Measurements from ENCODE around the gene PARVA.

PARVA gene

DNA sequence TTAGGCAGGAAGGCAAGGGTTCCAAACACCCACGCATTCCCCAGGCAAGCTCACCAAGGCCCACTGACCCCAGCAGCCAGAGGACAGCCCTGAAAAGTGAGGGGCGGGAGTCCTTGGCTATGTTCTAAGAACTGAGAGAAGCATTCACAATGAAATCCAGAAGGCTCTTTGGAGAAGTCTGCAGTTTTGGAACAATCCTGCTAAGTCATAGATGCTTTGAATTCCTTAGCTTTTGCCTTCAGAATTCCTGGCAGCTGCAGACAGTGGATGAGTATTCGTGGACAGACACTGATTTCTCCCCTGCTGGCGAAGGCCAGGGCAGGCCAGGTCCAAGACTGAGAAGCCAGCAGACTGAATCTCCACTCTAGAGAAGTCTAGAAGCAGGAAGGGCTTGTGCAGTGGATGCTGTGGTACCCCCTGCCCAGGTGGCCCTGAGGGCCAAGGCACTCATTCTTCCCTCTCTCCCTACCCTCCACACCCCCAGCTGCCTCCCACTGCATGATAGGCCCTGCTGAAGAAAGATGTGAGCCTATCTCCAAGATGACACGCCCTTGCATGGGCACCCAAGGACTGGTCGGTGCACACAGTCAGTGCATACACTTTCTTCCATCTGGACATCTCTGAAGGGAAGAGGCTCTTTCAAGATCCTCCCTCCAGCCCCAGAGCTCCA is 163.7 kb downstream of the PARVA start:
- TF ChIP-seq CREB1 (IDR thresholded peaks at IDR 0.05; ENCODE audit: low read depth) (no peak), EGR1 (IDR thresholded peaks at IDR 0.05) (0 out of 2 replicates have a peak, but pooled peaks have one; percentile 22), TEAD4 (IDR thresholded peaks at IDR 0.05) (0 out of 2 replicates have a peak, but pooled peaks have one; percentile 15)

DNA sequence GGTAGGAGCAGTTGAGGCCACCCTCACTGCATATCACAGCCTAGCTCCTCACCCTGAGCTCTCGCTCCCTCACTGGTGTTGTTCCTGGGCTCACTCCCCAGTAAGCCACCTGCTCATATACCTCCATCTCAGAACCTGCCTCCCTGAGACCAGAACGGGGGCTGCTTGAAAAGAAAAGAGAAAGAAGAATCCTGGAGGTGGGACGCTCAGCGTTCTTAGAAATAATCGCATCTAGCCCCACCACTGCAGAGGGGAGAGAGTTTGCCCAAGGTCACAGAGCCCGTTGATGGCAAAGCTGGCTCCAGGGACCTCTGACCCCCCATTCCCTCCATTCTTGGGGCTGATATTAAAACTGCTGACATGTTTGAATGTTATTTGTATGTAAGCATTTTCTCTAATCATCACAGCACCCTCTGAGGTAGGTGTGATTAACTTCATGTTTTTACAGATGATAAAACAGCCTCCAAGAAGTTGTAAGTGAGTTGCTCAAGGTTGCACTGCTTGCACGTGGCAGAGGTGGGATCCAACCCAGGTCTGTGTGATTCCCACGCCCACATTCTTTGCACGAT is 164.3 kb downstream of the PARVA start:
- TF ChIP-seq RAD21 (IDR thresholded peaks at IDR 0.05; ENCODE audit: low read depth) = no peak
- no peak for TF ChIP-seq FOXM1 (IDR thresholded peaks at IDR 0.05; ENCODE audit: borderline replicate concordance, low read depth)
- TF ChIP-seq, protein P1, sequence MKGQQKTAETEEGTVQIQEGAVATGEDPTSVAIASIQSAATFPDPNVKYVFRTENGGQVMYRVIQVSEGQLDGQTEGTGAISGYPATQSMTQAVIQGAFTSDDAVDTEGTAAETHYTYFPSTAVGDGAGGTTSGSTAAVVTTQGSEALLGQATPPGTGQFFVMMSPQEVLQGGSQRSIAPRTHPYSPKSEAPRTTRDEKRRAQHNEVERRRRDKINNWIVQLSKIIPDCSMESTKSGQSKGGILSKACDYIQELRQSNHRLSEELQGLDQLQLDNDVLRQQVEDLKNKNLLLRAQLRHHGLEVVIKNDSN (IDR thresholded peaks at IDR 0.05) = no peak

DNA sequence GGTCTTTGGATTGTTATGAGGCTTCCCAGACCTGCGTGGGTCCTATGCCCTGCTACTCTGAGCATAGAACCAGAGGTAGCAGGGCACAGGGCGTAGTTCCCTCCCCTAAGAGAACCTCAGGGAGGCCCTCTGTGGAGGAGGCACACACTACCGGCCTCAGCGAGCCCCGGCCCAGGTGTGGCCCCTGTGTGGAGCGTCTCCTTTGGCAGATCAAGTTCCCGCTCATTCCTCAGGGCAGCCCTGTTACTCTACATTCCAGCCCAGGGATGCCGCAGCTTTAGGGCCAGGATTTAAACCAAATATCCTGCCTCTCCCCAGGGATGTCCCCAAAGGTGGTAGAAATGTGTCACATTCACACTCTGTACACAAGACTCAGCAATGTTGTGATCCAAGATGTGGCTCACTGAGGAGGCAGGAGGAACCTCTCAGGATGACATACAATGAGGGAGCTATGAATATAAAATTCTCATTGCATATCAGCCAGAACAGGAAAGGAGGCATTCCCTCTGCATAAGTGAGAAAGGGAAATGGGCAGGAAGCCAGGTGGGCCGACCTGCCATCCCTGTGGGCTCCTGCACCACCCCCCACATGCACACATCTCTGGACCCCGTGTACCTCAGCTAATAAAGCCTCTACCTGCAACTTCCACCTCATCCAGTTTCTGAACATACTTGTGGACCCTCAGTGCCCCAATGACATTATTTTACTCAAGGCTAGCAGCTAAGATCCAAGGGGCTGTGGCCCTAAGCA is 165.0 kb downstream of the PARVA start:
- no peak for TF ChIP-seq TAF1 (IDR thresholded peaks at IDR 0.05; ENCODE audit: low read depth)
- TF ChIP-seq EP300 (IDR thresholded peaks at IDR 0.05; ENCODE audit: borderline replicate concordance) = no peak
- TF ChIP-seq, protein P2, sequence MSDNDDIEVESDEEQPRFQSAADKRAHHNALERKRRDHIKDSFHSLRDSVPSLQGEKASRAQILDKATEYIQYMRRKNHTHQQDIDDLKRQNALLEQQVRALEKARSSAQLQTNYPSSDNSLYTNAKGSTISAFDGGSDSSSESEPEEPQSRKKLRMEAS (IDR thresholded peaks at IDR 0.05) = no peak
- no peak for TF ChIP-seq ZBTB7A (IDR thresholded peaks at IDR 0.05; ENCODE audit: low read depth)
- TF ChIP-seq, protein P1 (IDR thresholded peaks at IDR 0.05) = no peak
- TF ChIP-seq RAD21 (IDR thresholded peaks at IDR 0.05; ENCODE audit: low read depth) = no peak
- no peak for TF ChIP-seq TEAD4 (IDR thresholded peaks at IDR 0.05)
- no peak for TF ChIP-seq CREB1 (IDR thresholded peaks at IDR 0.05; ENCODE audit: low read depth)
- TF ChIP-seq NFIC (IDR thresholded peaks at IDR 0.05) = no peak
- TF ChIP-seq TCF12 (IDR thresholded peaks at IDR 0.05; ENCODE audit: low read depth) = no peak
- TF ChIP-seq, protein P3, sequence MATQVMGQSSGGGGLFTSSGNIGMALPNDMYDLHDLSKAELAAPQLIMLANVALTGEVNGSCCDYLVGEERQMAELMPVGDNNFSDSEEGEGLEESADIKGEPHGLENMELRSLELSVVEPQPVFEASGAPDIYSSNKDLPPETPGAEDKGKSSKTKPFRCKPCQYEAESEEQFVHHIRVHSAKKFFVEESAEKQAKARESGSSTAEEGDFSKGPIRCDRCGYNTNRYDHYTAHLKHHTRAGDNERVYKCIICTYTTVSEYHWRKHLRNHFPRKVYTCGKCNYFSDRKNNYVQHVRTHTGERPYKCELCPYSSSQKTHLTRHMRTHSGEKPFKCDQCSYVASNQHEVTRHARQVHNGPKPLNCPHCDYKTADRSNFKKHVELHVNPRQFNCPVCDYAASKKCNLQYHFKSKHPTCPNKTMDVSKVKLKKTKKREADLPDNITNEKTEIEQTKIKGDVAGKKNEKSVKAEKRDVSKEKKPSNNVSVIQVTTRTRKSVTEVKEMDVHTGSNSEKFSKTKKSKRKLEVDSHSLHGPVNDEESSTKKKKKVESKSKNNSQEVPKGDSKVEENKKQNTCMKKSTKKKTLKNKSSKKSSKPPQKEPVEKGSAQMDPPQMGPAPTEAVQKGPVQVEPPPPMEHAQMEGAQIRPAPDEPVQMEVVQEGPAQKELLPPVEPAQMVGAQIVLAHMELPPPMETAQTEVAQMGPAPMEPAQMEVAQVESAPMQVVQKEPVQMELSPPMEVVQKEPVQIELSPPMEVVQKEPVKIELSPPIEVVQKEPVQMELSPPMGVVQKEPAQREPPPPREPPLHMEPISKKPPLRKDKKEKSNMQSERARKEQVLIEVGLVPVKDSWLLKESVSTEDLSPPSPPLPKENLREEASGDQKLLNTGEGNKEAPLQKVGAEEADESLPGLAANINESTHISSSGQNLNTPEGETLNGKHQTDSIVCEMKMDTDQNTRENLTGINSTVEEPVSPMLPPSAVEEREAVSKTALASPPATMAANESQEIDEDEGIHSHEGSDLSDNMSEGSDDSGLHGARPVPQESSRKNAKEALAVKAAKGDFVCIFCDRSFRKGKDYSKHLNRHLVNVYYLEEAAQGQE (IDR thresholded peaks at IDR 0.05; ENCODE audit: low read depth) = no peak
- TF ChIP-seq YY1 (IDR thresholded peaks at IDR 0.05; ENCODE audit: low read depth) = no peak
- TF ChIP-seq FOXM1 (IDR thresholded peaks at IDR 0.05; ENCODE audit: borderline replicate concordance, low read depth) = no peak
- no peak for TF ChIP-seq CEBPB (IDR thresholded peaks at IDR 0.05)
- TF ChIP-seq EGR1 (IDR thresholded peaks at IDR 0.05) = no peak

DNA sequence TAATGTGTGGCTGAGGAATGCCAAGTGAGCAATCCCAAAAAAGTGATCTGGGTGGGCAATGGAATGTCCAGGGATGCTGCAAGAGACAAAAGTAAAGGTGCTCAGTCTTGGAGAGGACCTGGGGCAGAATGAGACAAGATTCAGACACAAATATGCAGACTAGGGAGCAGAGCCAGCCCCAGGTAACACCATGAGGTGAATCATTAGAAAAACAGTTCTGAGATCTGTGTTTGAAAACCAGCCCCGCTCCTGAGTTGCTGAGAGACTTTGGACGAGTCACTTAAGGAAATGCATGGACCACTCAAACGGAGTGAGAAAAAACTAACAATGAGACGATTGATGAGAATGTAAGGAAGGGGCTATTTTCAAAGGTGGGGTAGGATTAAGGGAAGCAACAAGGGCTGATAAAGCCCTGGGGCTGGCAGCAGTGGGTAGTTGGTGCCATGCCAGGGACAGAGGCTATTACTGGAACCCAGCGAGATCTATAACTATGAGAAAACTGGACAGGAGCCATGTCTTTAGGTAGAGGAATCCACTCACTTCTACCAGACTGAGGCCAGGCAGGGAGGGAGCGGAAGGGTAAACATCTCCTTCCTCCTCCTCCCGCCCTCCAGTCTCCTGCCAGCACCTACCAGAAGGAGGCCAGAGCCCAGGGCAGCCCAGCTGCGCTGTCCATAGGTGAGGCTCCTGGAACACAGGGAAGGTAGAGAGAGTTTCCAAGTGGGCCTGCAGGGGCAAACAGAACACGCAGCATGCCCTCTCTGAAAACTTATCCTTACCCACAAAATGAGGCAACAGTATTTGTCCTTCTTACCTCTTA is 166.4 kb downstream of the PARVA start:
- TF ChIP-seq ZBTB7A (IDR thresholded peaks at IDR 0.05; ENCODE audit: low read depth) = no peak
- 0 out of 2 replicates have a peak, but pooled peaks have one; percentile 21 for TF ChIP-seq NFIC (IDR thresholded peaks at IDR 0.05)

DNA sequence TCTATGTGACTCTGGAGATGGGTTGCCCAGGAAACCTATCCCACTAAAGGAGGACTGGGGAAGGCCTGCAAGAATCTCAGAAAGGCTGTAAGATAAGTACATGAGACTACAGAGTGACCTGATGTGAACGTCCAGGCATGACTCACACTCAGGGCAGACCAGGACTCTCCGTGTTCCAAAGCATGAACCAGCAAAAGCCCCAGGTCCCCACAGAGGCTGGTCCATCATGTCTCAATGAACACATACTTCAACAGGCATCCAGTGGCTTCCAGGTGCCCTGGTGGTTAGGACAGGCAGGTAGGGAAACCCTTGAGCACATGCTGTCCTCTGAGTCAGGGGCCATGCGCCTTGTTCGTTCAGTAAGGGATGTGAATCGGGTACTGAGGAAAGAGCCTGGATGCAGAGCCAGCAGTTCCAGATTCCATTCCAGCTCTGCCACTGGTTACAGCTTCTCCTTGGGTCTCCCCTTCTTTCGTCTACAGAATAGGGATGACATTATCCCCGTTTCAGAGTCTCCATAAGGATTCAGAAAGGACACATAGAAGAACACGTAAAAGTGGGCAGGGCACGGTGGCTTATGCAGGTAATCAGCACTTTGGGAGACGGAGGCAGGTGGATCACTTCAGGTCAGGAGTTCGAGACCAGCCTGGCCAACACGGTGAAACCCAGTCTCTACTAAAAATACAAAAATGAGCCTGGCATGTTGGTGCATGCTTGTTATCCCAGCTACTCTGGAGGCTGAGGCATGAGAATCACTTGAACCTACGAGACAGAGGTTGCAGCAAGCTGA is 167.8 kb downstream of the PARVA start:
- no peak for TF ChIP-seq FOXM1 (IDR thresholded peaks at IDR 0.05; ENCODE audit: borderline replicate concordance, low read depth)
- no peak for TF ChIP-seq YY1 (IDR thresholded peaks at IDR 0.05; ENCODE audit: low read depth)
- TF ChIP-seq, protein P2 (IDR thresholded peaks at IDR 0.05) = no peak
- no peak for TF ChIP-seq CEBPB (IDR thresholded peaks at IDR 0.05)
- TF ChIP-seq TCF12 (IDR thresholded peaks at IDR 0.05; ENCODE audit: low read depth) = no peak
- TF ChIP-seq, protein P3 (IDR thresholded peaks at IDR 0.05; ENCODE audit: low read depth) = no peak
- TF ChIP-seq, protein P1 (IDR thresholded peaks at IDR 0.05) = no peak
- no peak for TF ChIP-seq TEAD4 (IDR thresholded peaks at IDR 0.05)
- TF ChIP-seq RAD21 (IDR thresholded peaks at IDR 0.05; ENCODE audit: low read depth) = no peak
- TF ChIP-seq NFIC (IDR thresholded peaks at IDR 0.05) = no peak

All from Ishikawa (cell line).